IMR-90 (cell line): Measurements from ENCODE around the gene IFFO2. TPM values are rescaled to one million over a fixed set of nuclear protein-coding genes. Genes with fewer than 3 reads are reported as not detected.

Experiments
- ATAC-seq: fragments of 200-7000 bp; cut with Tn5 transposase; 2 replicates; pipeline ENCODE4 v1.9.1; 2020; ENCODE audit warnings: low read depth, mild to moderate bottlenecking, moderate library complexity
- BruUV-seq: library from RNA; stranded (reverse); fragments of 400-500 nt; replicated peaks from 2 replicates; lab custom pipeline; 2021; lab: Mats Ljungman, UMichigan
- CTCF ChIA-PET: fragments of 300-600 bp; formaldehyde crosslinking; extraction: SDS; loops from one replicate; lab custom pipeline; 2021; ENCODE audit warnings: antibody characterized with exemption; lab: Yijun Ruan, JAX
- POLR2A ChIA-PET: fragments of 300-600 bp; sonication (Branson Sonifier 250); formaldehyde crosslinking; loops from one replicate; lab custom pipeline; 2022; ENCODE audit warnings: antibody characterized with exemption; ENCODE audit not compliant: unreplicated experiment; lab: Charles Lee
- DNase-seq: peaks from one replicate; pipeline ENCODE4 v3.0.0; 2013
- H2AFZ ChIP-seq: replicated peaks from 2 replicates; pipeline ENCODE3; 2013; ENCODE audit warnings: low read length, mild to moderate bottlenecking; ENCODE audit not compliant: poor library complexity
- H2AK5ac ChIP-seq: 2 replicates; pipeline ENCODE4 v1.6.1; 2013; ENCODE audit warnings: low read depth, low read length, inconsistent platforms
- H2AK9ac ChIP-seq: replicated peaks from 2 replicates; pipeline ENCODE3; 2013; ENCODE audit warnings: mild to moderate bottlenecking, low read depth, low read length, moderate library complexity; ENCODE audit not compliant: poor library complexity
- H2BK120ac ChIP-seq: 2 replicates; pipeline ENCODE4 v1.6.1; 2013; ENCODE audit warnings: low read depth, low read length, inconsistent platforms
- H2BK15ac ChIP-seq: 3 replicates; pipeline ENCODE4 v1.6.1; 2013; ENCODE audit warnings: low read depth, low read length, inconsistent platforms
- H2BK20ac ChIP-seq: 2 replicates; pipeline ENCODE4 v1.6.1; 2013; ENCODE audit warnings: low read depth, mild to moderate bottlenecking, inconsistent platforms, low read length, moderate library complexity
- H2BK5ac ChIP-seq: 2 replicates; pipeline ENCODE4 v1.6.1; 2013; ENCODE audit warnings: mild to moderate bottlenecking, low read depth, low read length, inconsistent platforms; ENCODE audit not compliant: poor library complexity, severe bottlenecking
- H3K14ac ChIP-seq: replicated peaks from 2 replicates; pipeline ENCODE4 v1.6.1; 2013; ENCODE audit warnings: low read depth, low read length, inconsistent platforms
- H3K18ac ChIP-seq: 2 replicates; pipeline ENCODE4 v1.6.1; 2013; ENCODE audit warnings: low read depth, low read length, control low read depth
- H3K23ac ChIP-seq: 2 replicates; pipeline ENCODE4 v1.6.1; 2013; ENCODE audit warnings: low read depth, low read length, inconsistent platforms
- H3K27ac ChIP-seq: 2 replicates; pipeline ENCODE4 v1.5.1; 2013; ENCODE audit warnings: mild to moderate bottlenecking, control low read depth, low read length; ENCODE audit not compliant: insufficient read depth
- H3K27me3 ChIP-seq: 2 replicates; pipeline ENCODE4 v1.6.1; 2013; ENCODE audit warnings: low read length; ENCODE audit not compliant: control insufficient read depth, insufficient read depth
- H3K36me3 ChIP-seq: 2 replicates; pipeline ENCODE4 v1.6.1; 2013; ENCODE audit warnings: low read length, mixed read lengths; ENCODE audit not compliant: control insufficient read depth, insufficient read depth
- H3K4ac ChIP-seq: 2 replicates; pipeline ENCODE4 v1.6.1; 2013; ENCODE audit warnings: low read depth, low read length, inconsistent platforms
- H3K4me1 ChIP-seq: 2 replicates; pipeline ENCODE4 v1.6.1; 2013; ENCODE audit warnings: low read length, mixed read lengths; ENCODE audit not compliant: control insufficient read depth, insufficient read depth
- H3K4me2 ChIP-seq: 2 replicates; pipeline ENCODE4 v1.6.1; 2013; ENCODE audit warnings: low read depth, mild to moderate bottlenecking, control low read depth, low read length, moderate library complexity
- H3K4me3 ChIP-seq: 2 replicates; pipeline ENCODE4 v1.5.1; 2013; ENCODE audit warnings: low read depth, mild to moderate bottlenecking, control low read depth, low read length, moderate library complexity; ENCODE audit not compliant: insufficient read depth
- H3K56ac ChIP-seq: 2 replicates; pipeline ENCODE4 v1.6.1; 2013; ENCODE audit warnings: low read length, inconsistent platforms; ENCODE audit not compliant: insufficient read depth; ENCODE audit errors: extremely low read depth
- H3K79me1 ChIP-seq, 2 experiments: 2 replicates each; pipeline ENCODE4 v1.6.1; 2013; ENCODE audit warnings: low read length in 2 of 2, inconsistent platforms in 1 of 2, low read depth in 1 of 2
- H3K9ac ChIP-seq: 2 replicates; pipeline ENCODE4 v1.6.1; 2013; ENCODE audit warnings: low read depth, low read length, control low read depth
- H3K9me1 ChIP-seq: 2 replicates; pipeline ENCODE4 v1.6.1; 2013; ENCODE audit warnings: low read length, inconsistent platforms; ENCODE audit not compliant: insufficient read depth
- H3K9me3 ChIP-seq: 2 replicates; pipeline ENCODE4 v1.6.1; 2013; ENCODE audit warnings: low read length; ENCODE audit not compliant: control insufficient read depth, insufficient read depth
- H4K20me1 ChIP-seq: 2 replicates; pipeline ENCODE4 v1.6.1; 2013; ENCODE audit warnings: low read length, inconsistent platforms; ENCODE audit not compliant: insufficient read depth
- H4K5ac ChIP-seq: 2 replicates; pipeline ENCODE4 v1.6.1; 2013; ENCODE audit warnings: mild to moderate bottlenecking, low read depth, low read length, control low read depth
- H4K8ac ChIP-seq, 2 experiments: 2 replicates each; pipeline ENCODE4 v1.6.1; 2013; ENCODE audit warnings: low read depth in 2 of 2, low read length in 2 of 2, control low read depth in 1 of 2, inconsistent platforms in 1 of 2
- H4K91ac ChIP-seq: 2 replicates; pipeline ENCODE4 v1.6.1; 2013; ENCODE audit warnings: low read depth, low read length, inconsistent platforms; ENCODE audit not compliant: insufficient read depth
- BHLHE40 ChIP-seq: fragments of 150-350 bp; IDR thresholded peaks from 2 replicates; pipeline ENCODE4 v1.6.1; 2016; ENCODE audit warnings: mild to moderate bottlenecking, low read depth, low read length
- CHD1 ChIP-seq: IDR thresholded peaks from 2 replicates; pipeline ENCODE4 v1.6.1; 2012; ENCODE audit warnings: low read depth, low read length, improper control_type of control experiment
- CTCF ChIP-seq: conservative IDR thresholded peaks from 2 replicates; pipeline ENCODE4 v1.5.1; 2012; ENCODE audit warnings: mild to moderate bottlenecking, low read depth, low read length, improper control_type of control experiment
- ELK1 ChIP-seq: fragments of 150-350 bp; IDR thresholded peaks from 2 replicates; pipeline ENCODE4 v1.6.1; 2016; ENCODE audit warnings: low read depth, mild to moderate bottlenecking, low read length, moderate library complexity, borderline replicate concordance
- FOS ChIP-seq: fragments of 150-350 bp; IDR thresholded peaks from 2 replicates; pipeline ENCODE4 v1.6.1; 2016; ENCODE audit warnings: low read depth, low read length
- MAZ ChIP-seq: IDR thresholded peaks from 2 replicates; pipeline ENCODE4 v1.6.1; 2012; ENCODE audit warnings: low read depth, mild to moderate bottlenecking, low read length, improper control_type of control experiment, moderate library complexity, borderline replicate concordance
- MXI1 ChIP-seq: IDR thresholded peaks from 2 replicates; pipeline ENCODE4 v1.6.1; 2012; ENCODE audit warnings: low read depth, mild to moderate bottlenecking, low read length, moderate library complexity, borderline replicate concordance
- NFE2L2 ChIP-seq: fragments of 150-350 bp; IDR thresholded peaks from 2 replicates; pipeline ENCODE4 v1.6.1; 2016; ENCODE audit warnings: low read depth, mild to moderate bottlenecking, low read length
- RCOR1 ChIP-seq: IDR thresholded peaks from 2 replicates; pipeline ENCODE4 v1.6.1; 2012; ENCODE audit warnings: mild to moderate bottlenecking, low read length, improper control_type of control experiment; ENCODE audit not compliant: insufficient replicate concordance
- RFX5 ChIP-seq: IDR thresholded peaks from 2 replicates; pipeline ENCODE4 v1.8.0; 2012; ENCODE audit warnings: low read depth, mild to moderate bottlenecking, low read length, moderate library complexity
- SMC3 ChIP-seq: fragments of 150-350 bp; IDR thresholded peaks from 2 replicates; pipeline ENCODE4 v1.6.1; 2016; ENCODE audit warnings: low read depth, mild to moderate bottlenecking, antibody characterized with exemption, low read length, moderate library complexity
- USF2 ChIP-seq: fragments of 150-350 bp; IDR thresholded peaks from 2 replicates; pipeline ENCODE4 v1.6.1; 2017; ENCODE audit warnings: mild to moderate bottlenecking, antibody characterized with exemption, low read length, low read depth
- WGBS, 2 experiments: methylation state at CpG; one replicate each; pipeline versions ENCODE4 v1.1.5 to v1.1.7; 2013; ENCODE audit warnings: missing lambda C conversion rate in 2 of 2; ENCODE audit not compliant: insufficient read length in 1 of 2; ENCODE audit errors: extremely low coverage in 2 of 2; 5-methylcytosine and 5-hydroxymethylcytosine counted together
- dilution Hi-C: fragments of 300-500 bp; cut with HindIII; formaldehyde crosslinking; loops from one replicate; pipeline ENCODE4 v1.14.3; 2018; ENCODE audit warnings: low sequenced_read_pairs; ENCODE audit not compliant: unreplicated experiment
- in situ Hi-C: fragments of 300-500 bp; cut with MboI; formaldehyde crosslinking; loops from 3 replicates; pipeline ENCODE4 v1.14.3; 2019; ENCODE audit warnings: low sequenced_read_pairs, inconsistent platforms, mixed read lengths
- intact Hi-C: fragments of 100-400 bp; cut with micrococcal nuclease; formaldehyde crosslinking; loops from 2 replicates; pipeline ENCODE4 v1.10.0; 2022
- polyA plus RNA-seq, 3 experiments: library from polyadenylated mRNA; depleted of rRNA; stranded (reverse); fragments of >200 nt; gene quantifications; 2 replicates each; pipeline ENCODE4 v1.2.3, GENCODE V29; 2012; ENCODE audit warnings: low replicate concordance in 1 of 3
- total RNA-seq: library from RNA; depleted of rRNA; stranded (reverse); fragments of >200 nt; gene quantifications from 2 replicates; pipeline ENCODE4 v1.2.3, GENCODE V29; 2012

Gene IFFO2
- total and polyA plus RNA-seq, 2 of the 4 experiments (the other 2 are of a cell fraction): 14.5 to 18.2 TPM

- dilution Hi-C loops: no loop called here
- 0 out of 2 replicates have a peak, but pooled peaks cover 2% of the 10 kb centered on the region for H3K9me1 ChIP-seq
- H4K8ac ChIP-seq: peak within 1 kb of the TSS in 1 of 2 experiments; percentile 88; a peak in 3 of 4 replicates
- peak; percentile 97 for ATAC-seq
- H2AK5ac ChIP-seq: 0 out of 2 replicates have a peak within 1 kb of the TSS, but pooled peaks have one; percentile 24
- peak within 1 kb of the TSS; percentile 87; the same call in 1 of the 3 replicates for H2BK15ac ChIP-seq
- H2BK20ac ChIP-seq: peak within 1 kb of the TSS; percentile 89
- no TSS peak for BruUV-seq
- peak within 1 kb of the TSS; percentile 41; the same call in 1 of the 2 replicates for H4K5ac ChIP-seq
- POLR2A ChIA-PET: interaction anchor here (0.6 kb wide), 1 partner anchor 313 kb away, joined by 3 read pairs; no protein-coding TSS in a partner anchor
- peak within 1 kb of the TSS; percentile 95 for H3K27ac ChIP-seq
- H3K56ac ChIP-seq: peak within 1 kb of the TSS; percentile 97
- peak within 1 kb of the TSS; percentile 97 for H2AFZ ChIP-seq
- intact Hi-C loops: no loop called here
- peak within 1 kb of the TSS; percentile 81 for H3K4me3 ChIP-seq
- H3K4ac ChIP-seq: peak within 1 kb of the TSS; percentile 91
- H3K23ac ChIP-seq: peak within 1 kb of the TSS; percentile 66; the same call in 1 of the 2 replicates
- H4K20me1 ChIP-seq: peaks cover 3% of the 10 kb centered on the region; the same call in 1 of the 2 replicates
- TF ChIP-seq ELK1 (no peak), BHLHE40 (peak; percentile 99), NFE2L2 (peak; percentile 35; the same call in 1 of the 2 replicates), USF2 (peak; percentile 99), RCOR1 (no peak), MAZ (no peak), CTCF (no peak), SMC3 (no peak), FOS (peak; percentile 42), RFX5 (no peak), CHD1 (peak; percentile 98; the same call in 1 of the 2 replicates), MXI1 (peak; percentile 81; the same call in 1 of the 2 replicates)
- peak within 1 kb of the TSS; percentile 80 for H3K9ac ChIP-seq
- peak within 1 kb of the TSS; percentile 94 for H2BK120ac ChIP-seq
- H3K27me3 ChIP-seq: no peaks in the 10 kb centered on the region
- WGBS, 2 experiments: 0% methylated on average over 16 of the region's 55 CpGs; no CpG with 5 or more reads in 1 of the 2 experiments
- peak within 1 kb of the TSS; percentile 88 for H3K14ac ChIP-seq
- peaks cover under 1% of the 10 kb centered on the region; the same call in 1 of the 2 replicates for H3K36me3 ChIP-seq
- peak within 1 kb of the TSS; percentile 85 for H3K4me2 ChIP-seq
- peaks cover 0 to 10% of the 10 kb centered on the region in 2 experiments; a peak in 1 of 4 replicates for H3K79me1 ChIP-seq
- peaks cover 2% of the 10 kb centered on the region for H3K4me1 ChIP-seq
- peak within 1 kb of the TSS; percentile 75 for H2BK5ac ChIP-seq
- peak within 1 kb of the TSS; percentile 72; the same call in 1 of the 2 replicates for H3K18ac ChIP-seq
- in situ Hi-C loops: no loop called here
- H4K91ac ChIP-seq: peak within 1 kb of the TSS; percentile 80
- CTCF ChIA-PET: interaction anchor here (3.0 kb wide), 1 partner anchor 10 kb away, joined by 14 read pairs; no protein-coding TSS in a partner anchor
- peak within 1 kb of the TSS; percentile 66 for H2AK9ac ChIP-seq
- no peaks in the 10 kb centered on the region for H3K9me3 ChIP-seq
- peak; percentile 98 for DNase-seq
These were observed 53.8 kb downstream of the IFFO2 start, which contains the start of gene ALDH4A1 for GRCh38 chr1:18902523-18903290. Gene ALDH4A1 (minus strand): TSS chr1:18902555. CDS start chr1:18902523, 32 bp downstream.
